Panc1 (cell line): ENCODE results near the gene SRP54. TPM values are rescaled to one million over a fixed set of nuclear protein-coding genes. Genes with fewer than 3 reads are reported as not detected.

Source experiments
- ATAC-seq: fragments of 200-7000 bp; cut with Tn5 transposase; 2 replicates; pipeline ENCODE4 v1.9.1; 2020; ENCODE audit warnings: mild to moderate bottlenecking, moderate library complexity
- BruUV-seq: library from RNA; stranded (reverse); fragments of 400-500 nt; replicated peaks from 2 replicates; lab custom pipeline; 2021; lab: Mats Ljungman, UMichigan
- CTCF ChIA-PET: fragments of 300-600 bp; sonication (Branson Sonifier 250); formaldehyde crosslinking; loops from one replicate; lab custom pipeline; 2022; ENCODE audit warnings: antibody characterized with exemption; lab: Charles Lee
- POLR2A ChIA-PET: fragments of 300-600 bp; sonication (Branson Sonifier 250); formaldehyde crosslinking; loops from one replicate; lab custom pipeline; 2022; ENCODE audit warnings: antibody characterized with exemption; lab: Charles Lee
- DNase-seq: peaks from one replicate; pipeline ENCODE4 v3.0.0-alpha.2; 2010; ENCODE audit warnings: low read depth, low spot score
- H3K27ac ChIP-seq: 2 replicates; pipeline ENCODE4 v1.5.1; 2011; ENCODE audit warnings: mild to moderate bottlenecking, low read length, inconsistent platforms
- H3K27me3 ChIP-seq: fragments of 200-500 bp; sonication (Bioruptor generic); 2 replicates; pipeline ENCODE4 v1.6.0; 2014; ENCODE audit warnings: low read length, inconsistent platforms; ENCODE audit not compliant: control insufficient read depth, insufficient read depth
- H3K36me3 ChIP-seq: fragments of 200-500 bp; sonication (Bioruptor generic); 2 replicates; pipeline ENCODE4 v1.5.1; 2014; ENCODE audit warnings: inconsistent platforms, mild to moderate bottlenecking, low read length, moderate library complexity; ENCODE audit not compliant: control insufficient read depth, insufficient read depth
- H3K4me1 ChIP-seq: 2 replicates; pipeline ENCODE4 v1.5.1; 2011; ENCODE audit warnings: inconsistent platforms, mild to moderate bottlenecking, low read length, moderate library complexity; ENCODE audit not compliant: control insufficient read depth, insufficient read depth
- H3K4me3 ChIP-seq, 2 experiments: 2 replicates each; pipeline ENCODE4 v1.5.1; 2011 to 2012; ENCODE audit warnings: low read depth in 2 of 2, low read length in 2 of 2, mild to moderate bottlenecking in 2 of 2, inconsistent platforms in 1 of 2, moderate library complexity in 1 of 2
- H3K9me3 ChIP-seq: fragments of 200-500 bp; sonication (Bioruptor generic); 2 replicates; pipeline ENCODE4 v1.5.1; 2014; ENCODE audit warnings: low read depth, mild to moderate bottlenecking, inconsistent platforms, low read length, moderate library complexity; ENCODE audit not compliant: control insufficient read depth, insufficient read depth
- CTCF ChIP-seq: fragments of 450-650 bp; IDR thresholded peaks from 2 replicates; pipeline ENCODE4 v1.5.1; 2017; ENCODE audit warnings: mild to moderate bottlenecking
- POLR2AphosphoS5 ChIP-seq: IDR thresholded peaks from 2 replicates; pipeline ENCODE4 v1.6.1; 2012; ENCODE audit warnings: mild to moderate bottlenecking, low read depth, low read length, moderate library complexity
- REST ChIP-seq, 2 experiments: IDR thresholded peaks; 2 replicates each; pipeline ENCODE4 v1.6.1; 2011 to 2012; ENCODE audit warnings: low read depth in 2 of 2, control low read depth in 1 of 2, low read length in 1 of 2, mild to moderate bottlenecking in 1 of 2, moderate library complexity in 1 of 2; ENCODE audit not compliant: insufficient read depth in 1 of 2
- SIN3A ChIP-seq: IDR thresholded peaks from 2 replicates; pipeline ENCODE4 v1.6.1; 2012; ENCODE audit warnings: low read depth, mild to moderate bottlenecking, low read length, moderate library complexity, borderline replicate concordance; ENCODE audit not compliant: insufficient read depth
- TCF7L2 ChIP-seq: IDR thresholded peaks from 2 replicates; pipeline ENCODE4 v1.6.1; 2011; ENCODE audit warnings: mild to moderate bottlenecking, low read depth, low read length, inconsistent platforms
- in situ Hi-C: cut with HindIII; loops from 2 replicates; pipeline ENCODE4 v1.10.0; 2016; ENCODE audit warnings: low sequenced_read_pairs, low pct_unique_long_range_greater_than_20kb
- intact Hi-C: fragments of 100-400 bp; cut with micrococcal nuclease; formaldehyde crosslinking; loops from one replicate; pipeline ENCODE4 v1.10.0; 2022; ENCODE audit not compliant: unreplicated experiment
- total RNA-seq: library from RNA; stranded (reverse); gene quantifications from one replicate; pipeline ENCODE4 v1.2.1, GENCODE V29; 2021; ENCODE audit not compliant: unreplicated experiment

Gene SRP54
- total RNA-seq, 1 experiment from 2014 or later: 53.2 TPM

- TF ChIP-seq SIN3A: no peak
- TF ChIP-seq CTCF: no peak
- TF ChIP-seq REST (IDR thresholded peaks at IDR 0.05; ENCODE audit: insufficient read depth in 1 of 2, low read depth in 2 of 2, low read length in 1 of 2): no peak
- TF ChIP-seq POLR2AphosphoS5: no peak
- TF ChIP-seq TCF7L2: no peak
- CTCF ChIA-PET: interaction anchor here (0.6 kb wide), 1 partner anchor 14 kb away, joined by 3 read pairs; no protein-coding TSS in a partner anchor
- intact Hi-C loops: no loop called here
- Histone ChIP-seq H3K27me3 (no peaks in the 10 kb centered on the region), H3K4me1 (no peaks in the 10 kb centered on the region), H3K27ac (no peak overlapping the region), H3K4me3 (no peak overlapping the region), H3K9me3 (no peaks in the 10 kb centered on the region), H3K36me3 (peaks cover 13% of the 10 kb centered on the region)
- no TSS peak for BruUV-seq
- in situ Hi-C loops: no loop called here
- no peak for ATAC-seq
- POLR2A ChIA-PET: no interaction called here
- no peak for DNase-seq
These were observed 95.3 kb downstream of the SRP54 start for GRCh38 chr14:35078082-35078481.

Other genes starting within 250 kb of the SRP54 start
- gene BAZ1A, start 107.6 kb upstream of the SRP54 start, total RNA-seq: 27.2 TPM
- 46.7 TPM for gene FAM177A1, start 63.3 kb downstream of the SRP54 start, total RNA-seq
- gene PPP2R3C, start 139.0 kb downstream of the SRP54 start, total RNA-seq: 19.6 TPM
- 28.1 TPM for gene PRORP, start 139.6 kb downstream of the SRP54 start, total RNA-seq